Measurements from ENCODE around the gene C19orf81. TPM values are rescaled to one million over a fixed set of nuclear protein-coding genes. Genes with fewer than 3 reads are reported as not detected.

Gene C19orf81
- total RNA-seq, 1 experiment from 2014 or later: 14.5 TPM

- Histone ChIP-seq H3K36me3 (ENCODE audit: control insufficient read depth in 1 of 2, insufficient read depth in 2 of 2, low read length in 2 of 2) (no peaks in the 10 kb centered on the region), H3K4me2 (ENCODE audit: low read length) (no peak overlapping the region), H3K79me2 (ENCODE audit: insufficient read depth, low read length) (no peaks in the 10 kb centered on the region), H3K4me1 (ENCODE audit: control insufficient read depth in 1 of 2, insufficient read depth in 2 of 2, low read length in 2 of 2) (no peaks in the 10 kb centered on the region), H2AFZ (ENCODE audit: low read depth, low read length, poor library complexity, severe bottlenecking) (no peak overlapping the region), H3K9me2 (ENCODE audit: insufficient read depth) (no peaks in the 10 kb centered on the region), H3K9ac (ENCODE audit: low read length) (no peak overlapping the region), H3K27ac (ENCODE audit: low read depth, low read length) (no peak overlapping the region), H3K4me3 (replicated peaks in 1 of 2; ENCODE audit: low read depth in 1 of 2, low read length in 2 of 2) (no peak overlapping the region), H3K27me3 (ENCODE audit: insufficient read depth, low read length) (peaks cover 20% of the 10 kb centered on the region; the same call in 1 of the 2 replicates), H4K20me1 (ENCODE audit: insufficient read depth) (no peaks in the 10 kb centered on the region), H3K9me3 (ENCODE audit: control insufficient read depth in 1 of 2, insufficient read depth in 1 of 2, low read depth in 1 of 2, low read length in 2 of 2) (no peaks in the 10 kb centered on the region)
- POLR2A ChIA-PET: no interaction called here
- BruUV-seq (replicated peaks): no TSS peak
- RAD21 ChIA-PET (ENCODE audit: low non-redundant PET in 1 of 2, low total read pairs in 2 of 2, uncharacterized antibody in 2 of 2, unreplicated experiment in 2 of 2): no interaction called here
- no peak for DNase-seq (ENCODE audit: low read depth, low spot score)
- CTCF ChIA-PET: no interaction called here
- ATAC-seq: no peak
- TF ChIP-seq ATF3 (IDR thresholded peaks at IDR 0.05) (no peak), SIN3A (IDR thresholded peaks at IDR 0.05; ENCODE audit: low read depth) (no peak), JUND (IDR thresholded peaks at IDR 0.05) (no peak), TCF7L2 (IDR thresholded peaks at IDR 0.05; ENCODE audit: borderline replicate concordance, extremely low read depth, insufficient read depth, insufficient read length) (no peak), RAD21 (IDR thresholded peaks at IDR 0.05; ENCODE audit: low read depth) (no peak), ZBTB33 (IDR thresholded peaks at IDR 0.05; ENCODE audit: extremely low read depth, insufficient replicate concordance, low read length) (no peak)
- intact Hi-C loops (cut with micrococcal nuclease): no loop called here
Observed at GRCh38 chr19:50693064-50693975, 44.1 kb downstream of the C19orf81 start.

Measured in HCT116 (cell line).